ENCODE results near the gene ARHGAP15.

ARHGAP15 gene

GRCh38 chr2:143764706-143765105, 635.5 kb downstream of the ARHGAP15 start:
- Histone ChIP-seq H3K9me3 (ENCODE audit: control insufficient read depth in 1 of 2, low read length in 2 of 2) (no peaks in the 10 kb centered on the region), H3K4me3 (ENCODE audit: low read depth in 1 of 2, low read length in 2 of 2) (no peak overlapping the region), H3K36me3 (ENCODE audit: control insufficient read depth in 1 of 2, insufficient read depth in 2 of 2, low read length in 2 of 2) (peaks cover 0 to 4% of the 10 kb centered on the region in 2 donors)

GRCh38 chr2:143768991-143769390, 639.8 kb downstream of the ARHGAP15 start:
- Histone ChIP-seq H3K27ac (ENCODE audit: low read length) (no peak overlapping the region), H3K4me1 (ENCODE audit: control insufficient read depth in 1 of 2, insufficient read depth in 2 of 2, low read length in 2 of 2) (no peaks in the 10 kb centered on the region), H3K36me3 (ENCODE audit: control insufficient read depth in 1 of 2, insufficient read depth in 2 of 2, low read length in 2 of 2) (peaks cover 0 to 4% of the 10 kb centered on the region in 2 donors), H3K9me3 (ENCODE audit: control insufficient read depth in 1 of 2, low read length in 2 of 2) (no peaks in the 10 kb centered on the region), H3K4me3 (ENCODE audit: low read depth in 1 of 2, low read length in 2 of 2) (no peak overlapping the region), H3K27me3 (ENCODE audit: low read depth, low read length) (no peaks in the 10 kb centered on the region)

More at GRCh38 chr2:143764706-143765105, 635.5 kb downstream of the ARHGAP15 start:
- no peak overlapping the region for H3K27ac ChIP-seq (ENCODE audit: low read length)
- H3K4me1 ChIP-seq (ENCODE audit: control insufficient read depth in 1 of 2, insufficient read depth in 2 of 2, low read length in 2 of 2): no peaks in the 10 kb centered on the region
- H3K27me3 ChIP-seq (ENCODE audit: low read depth, low read length): no peaks in the 10 kb centered on the region

- Histone ChIP-seq H3K27ac (ENCODE audit: low read length) (no peak overlapping the region), H3K9me3 (ENCODE audit: control insufficient read depth in 1 of 2, low read length in 2 of 2) (no peaks in the 10 kb centered on the region), H3K36me3 (ENCODE audit: control insufficient read depth in 1 of 2, insufficient read depth in 2 of 2, low read length in 2 of 2) (peaks cover 0 to 4% of the 10 kb centered on the region in 2 donors), H3K4me3 (ENCODE audit: low read depth in 1 of 2, low read length in 2 of 2) (no peak overlapping the region), H3K27me3 (ENCODE audit: low read depth, low read length) (no peaks in the 10 kb centered on the region), H3K4me1 (ENCODE audit: control insufficient read depth in 1 of 2, insufficient read depth in 2 of 2, low read length in 2 of 2) (no peaks in the 10 kb centered on the region)
These were observed 642.7 kb downstream of the ARHGAP15 start for GRCh38 chr2:143771939-143772338.

GRCh38 chr2:143776526-143777297, 647.5 kb downstream of the ARHGAP15 start:
- Histone ChIP-seq H3K27me3 (ENCODE audit: low read depth, low read length) (no peaks in the 10 kb centered on the region), H3K4me1 (ENCODE audit: control insufficient read depth in 1 of 2, insufficient read depth in 2 of 2, low read length in 2 of 2) (no peaks in the 10 kb centered on the region), H3K4me3 (ENCODE audit: low read depth in 1 of 2, low read length in 2 of 2) (no peak overlapping the region), H3K27ac (ENCODE audit: low read length) (no peak overlapping the region), H3K36me3 (ENCODE audit: control insufficient read depth in 1 of 2, insufficient read depth in 2 of 2, low read length in 2 of 2) (no peaks in the 10 kb centered on the region), H3K9me3 (ENCODE audit: control insufficient read depth in 1 of 2, low read length in 2 of 2) (no peaks in the 10 kb centered on the region)

GRCh38 chr2:143779021-143779420, 649.8 kb downstream of the ARHGAP15 start:
- H3K4me3 ChIP-seq (ENCODE audit: low read depth in 1 of 2, low read length in 2 of 2): no peak overlapping the region
- no peaks in the 10 kb centered on the region for H3K9me3 ChIP-seq (ENCODE audit: control insufficient read depth in 1 of 2, low read length in 2 of 2)
- H3K36me3 ChIP-seq (ENCODE audit: control insufficient read depth in 1 of 2, insufficient read depth in 2 of 2, low read length in 2 of 2): no peaks in the 10 kb centered on the region
- H3K4me1 ChIP-seq (ENCODE audit: control insufficient read depth in 1 of 2, insufficient read depth in 2 of 2, low read length in 2 of 2): no peaks in the 10 kb centered on the region
- no peaks in the 10 kb centered on the region for H3K27me3 ChIP-seq (ENCODE audit: low read depth, low read length)
- no peak overlapping the region for H3K27ac ChIP-seq (ENCODE audit: low read length)

GRCh38 chr2:143786026-143786765, 657.0 kb downstream of the ARHGAP15 start:
- Histone ChIP-seq H3K4me1 (ENCODE audit: control insufficient read depth in 1 of 2, insufficient read depth in 2 of 2, low read length in 2 of 2) (no peaks in the 10 kb centered on the region), H3K27me3 (ENCODE audit: low read depth, low read length) (no peaks in the 10 kb centered on the region), H3K27ac (ENCODE audit: low read length) (no peak overlapping the region), H3K36me3 (ENCODE audit: control insufficient read depth in 1 of 2, insufficient read depth in 2 of 2, low read length in 2 of 2) (no peaks in the 10 kb centered on the region), H3K9me3 (ENCODE audit: control insufficient read depth in 1 of 2, low read length in 2 of 2) (no peaks in the 10 kb centered on the region), H3K4me3 (ENCODE audit: low read depth in 1 of 2, low read length in 2 of 2) (no peak overlapping the region)

GRCh38 chr2:143787674-143788073, 658.5 kb downstream of the ARHGAP15 start:
- H3K9me3 ChIP-seq (ENCODE audit: control insufficient read depth in 1 of 2, low read length in 2 of 2): no peaks in the 10 kb centered on the region
- no peak overlapping the region for H3K27ac ChIP-seq (ENCODE audit: low read length)
- H3K4me1 ChIP-seq (ENCODE audit: control insufficient read depth in 1 of 2, insufficient read depth in 2 of 2, low read length in 2 of 2): no peaks in the 10 kb centered on the region
- H3K36me3 ChIP-seq (ENCODE audit: control insufficient read depth in 1 of 2, insufficient read depth in 2 of 2, low read length in 2 of 2): no peaks in the 10 kb centered on the region
- H3K27me3 ChIP-seq (ENCODE audit: low read depth, low read length): no peaks in the 10 kb centered on the region
- H3K4me3 ChIP-seq (ENCODE audit: low read depth in 1 of 2, low read length in 2 of 2): no peak overlapping the region

- no peaks in the 10 kb centered on the region for H3K9me3 ChIP-seq (ENCODE audit: control insufficient read depth in 1 of 2, low read length in 2 of 2)
- H3K27ac ChIP-seq (ENCODE audit: low read length): no peak overlapping the region
- no peaks in the 10 kb centered on the region for H3K4me1 ChIP-seq (ENCODE audit: control insufficient read depth in 1 of 2, insufficient read depth in 2 of 2, low read length in 2 of 2)
- H3K36me3 ChIP-seq (ENCODE audit: control insufficient read depth in 1 of 2, insufficient read depth in 2 of 2, low read length in 2 of 2): no peaks in the 10 kb centered on the region
- H3K27me3 ChIP-seq (ENCODE audit: low read depth, low read length): no peaks in the 10 kb centered on the region
- H3K4me3 ChIP-seq (ENCODE audit: low read depth in 1 of 2, low read length in 2 of 2): no peak overlapping the region
These were observed 663.4 kb downstream of the ARHGAP15 start for GRCh38 chr2:143792602-143793001.

GRCh38 chr2:143793381-143793780, 664.2 kb downstream of the ARHGAP15 start:
- Histone ChIP-seq H3K4me3 (ENCODE audit: low read depth in 1 of 2, low read length in 2 of 2) (no peak overlapping the region), H3K27me3 (ENCODE audit: low read depth, low read length) (no peaks in the 10 kb centered on the region), H3K9me3 (ENCODE audit: control insufficient read depth in 1 of 2, low read length in 2 of 2) (no peaks in the 10 kb centered on the region), H3K27ac (ENCODE audit: low read length) (no peak overlapping the region), H3K36me3 (ENCODE audit: control insufficient read depth in 1 of 2, insufficient read depth in 2 of 2, low read length in 2 of 2) (no peaks in the 10 kb centered on the region), H3K4me1 (ENCODE audit: control insufficient read depth in 1 of 2, insufficient read depth in 2 of 2, low read length in 2 of 2) (no peaks in the 10 kb centered on the region)

- H3K27me3 ChIP-seq (ENCODE audit: low read depth, low read length): no peaks in the 10 kb centered on the region
- no peaks in the 10 kb centered on the region for H3K9me3 ChIP-seq (ENCODE audit: control insufficient read depth in 1 of 2, low read length in 2 of 2)
- no peaks in the 10 kb centered on the region for H3K4me1 ChIP-seq (ENCODE audit: control insufficient read depth in 1 of 2, insufficient read depth in 2 of 2, low read length in 2 of 2)
- H3K27ac ChIP-seq (ENCODE audit: low read length): no peak overlapping the region
- no peaks in the 10 kb centered on the region for H3K36me3 ChIP-seq (ENCODE audit: control insufficient read depth in 1 of 2, insufficient read depth in 2 of 2, low read length in 2 of 2)
- no peak overlapping the region for H3K4me3 ChIP-seq (ENCODE audit: low read depth in 1 of 2, low read length in 2 of 2)
These were observed 666.8 kb downstream of the ARHGAP15 start for GRCh38 chr2:143796051-143796450.

- Histone ChIP-seq H3K27me3 (ENCODE audit: low read depth, low read length) (no peaks in the 10 kb centered on the region), H3K4me3 (ENCODE audit: low read depth in 1 of 2, low read length in 2 of 2) (no peak overlapping the region), H3K27ac (ENCODE audit: low read length) (no peak overlapping the region), H3K4me1 (ENCODE audit: control insufficient read depth in 1 of 2, insufficient read depth in 2 of 2, low read length in 2 of 2) (no peaks in the 10 kb centered on the region), H3K36me3 (ENCODE audit: control insufficient read depth in 1 of 2, insufficient read depth in 2 of 2, low read length in 2 of 2) (no peaks in the 10 kb centered on the region), H3K9me3 (ENCODE audit: control insufficient read depth in 1 of 2, low read length in 2 of 2) (no peaks in the 10 kb centered on the region)
These were observed 672.3 kb downstream of the ARHGAP15 start for GRCh38 chr2:143801561-143801960.

Measured in muscle layer of duodenum (tissue), 2 donors.